Thymus (tissue), 11 donors: ENCODE data around the gene TNFRSF4. TPM values are rescaled to one million over a fixed set of nuclear protein-coding genes. Genes with fewer than 3 reads are reported as not detected.
"Not testable (repeated sequence)": the region's sequence is repeated elsewhere in the genome, so short reads cannot be mapped to it uniquely, and the experiment has no call there.

Experiments used
- DNase-seq, 9 donors: peaks; one replicate each; pipeline ENCODE4 v3.0.0-alpha.2; 2013; ENCODE audit warnings: low spot score in 9 of 9, low read depth in 6 of 9, missing footprints in 1 of 9
- H3K27ac ChIP-seq, 2 donors: one replicate each; pipeline ENCODE4 v1.5.1; 2013; ENCODE audit warnings: control low read depth in 1 of 2, low read depth in 1 of 2, low read length in 1 of 2, mild to moderate bottlenecking in 1 of 2, moderate library complexity in 1 of 2
- H3K27me3 ChIP-seq, 2 donors: one replicate each; pipeline ENCODE4 v1.5.1; 2013; ENCODE audit warnings: low read length in 1 of 2; ENCODE audit not compliant: control insufficient read depth in 2 of 2, insufficient read depth in 1 of 2
- H3K36me3 ChIP-seq, 2 donors: one replicate each; pipeline ENCODE4 v1.5.1; 2013; ENCODE audit warnings: low read length in 1 of 2, mild to moderate bottlenecking in 1 of 2, moderate library complexity in 1 of 2; ENCODE audit not compliant: control insufficient read depth in 2 of 2, insufficient read depth in 2 of 2
- H3K4me1 ChIP-seq, 2 donors: one replicate each; pipeline ENCODE4 v1.5.1; 2013; ENCODE audit warnings: low read length in 2 of 2; ENCODE audit not compliant: control insufficient read depth in 2 of 2, insufficient read depth in 2 of 2
- H3K4me3 ChIP-seq, 2 donors: one replicate each; pipeline ENCODE4 v1.5.1; 2013; ENCODE audit warnings: low read length in 2 of 2, control low read depth in 1 of 2, mild to moderate bottlenecking in 1 of 2
- H3K9me3 ChIP-seq, 2 donors: one replicate each; pipeline ENCODE4 v1.5.1; 2013; ENCODE audit warnings: low read length in 1 of 2, mild to moderate bottlenecking in 1 of 2; ENCODE audit not compliant: control insufficient read depth in 2 of 2, insufficient read depth in 1 of 2
- WGBS: extraction: QIAGEN DNeasy Blood & Tissue Kit; methylation state at CpG from one replicate; pipeline ENCODE4 v1.1.7; 2013; 5-methylcytosine and 5-hydroxymethylcytosine counted together
- polyA plus RNA-seq: library from polyadenylated mRNA; stranded (reverse); fragments of 200-250 nt; gene quantifications from one replicate; pipeline ENCODE4 v1.2.3, GENCODE V29; 2013
- total RNA-seq: library from RNA; stranded (reverse); fragments of 120-200 nt; gene quantifications from one replicate; pipeline ENCODE4 v1.2.4, GENCODE V29; 2013
- donor health status: healthy.

The TNFRSF4 gene
- total and polyA plus RNA-seq, 2 donors = 12.7 to 18.8 TPM

DNA sequence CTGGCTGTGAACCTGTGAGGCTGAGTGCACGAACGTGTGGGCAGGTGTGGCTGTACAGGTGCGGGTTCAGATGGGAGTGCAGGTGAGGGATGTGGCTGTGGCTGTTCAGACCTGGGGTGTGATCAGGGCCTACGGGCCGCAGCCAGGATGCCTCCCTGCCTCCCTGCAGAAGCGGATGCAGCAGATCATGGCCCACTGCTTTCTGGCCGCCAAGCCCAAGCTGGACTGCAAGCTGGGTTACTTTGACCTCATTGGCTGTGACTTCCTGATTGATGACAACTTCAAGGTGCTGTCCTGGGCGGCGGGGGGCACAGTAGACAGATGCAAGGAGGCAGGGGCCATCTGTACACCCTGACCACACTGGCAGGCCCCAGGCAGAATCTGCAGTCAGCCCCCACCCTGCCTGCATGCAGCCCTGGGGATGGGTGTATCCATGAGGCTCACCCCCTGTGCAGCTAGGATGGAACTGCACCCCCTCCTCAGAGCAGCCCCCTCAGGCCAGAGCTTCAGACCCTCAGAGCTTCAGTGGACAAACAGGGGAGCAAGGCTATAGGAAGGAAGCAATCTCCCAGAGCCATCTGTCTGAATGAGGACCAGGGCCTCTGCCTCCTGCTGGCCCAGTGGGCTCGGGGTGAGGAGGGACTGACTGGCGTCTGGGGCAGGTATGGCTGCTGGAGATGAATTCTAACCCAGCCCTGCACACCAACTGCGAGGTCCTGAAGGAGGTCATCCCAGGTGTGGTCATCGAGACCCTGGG lies 17.3 kb downstream of the TNFRSF4 start:
- peaks cover 1 to 8% of the 10 kb centered on the region in 2 donors for H3K9me3 ChIP-seq
- peaks cover 20 to 25% of the 10 kb centered on the region in 2 donors for H3K27me3 ChIP-seq
- no peak overlapping the region for H3K27ac ChIP-seq
- H3K36me3 ChIP-seq = no peaks in the 10 kb centered on the region
- H3K4me3 ChIP-seq = no peak overlapping the region
- DNase-seq = no peak
- 96% methylated on average over 13 of the region's 13 CpGs for WGBS
- peaks cover 3 to 4% of the 10 kb centered on the region in 2 donors for H3K4me1 ChIP-seq

DNA sequence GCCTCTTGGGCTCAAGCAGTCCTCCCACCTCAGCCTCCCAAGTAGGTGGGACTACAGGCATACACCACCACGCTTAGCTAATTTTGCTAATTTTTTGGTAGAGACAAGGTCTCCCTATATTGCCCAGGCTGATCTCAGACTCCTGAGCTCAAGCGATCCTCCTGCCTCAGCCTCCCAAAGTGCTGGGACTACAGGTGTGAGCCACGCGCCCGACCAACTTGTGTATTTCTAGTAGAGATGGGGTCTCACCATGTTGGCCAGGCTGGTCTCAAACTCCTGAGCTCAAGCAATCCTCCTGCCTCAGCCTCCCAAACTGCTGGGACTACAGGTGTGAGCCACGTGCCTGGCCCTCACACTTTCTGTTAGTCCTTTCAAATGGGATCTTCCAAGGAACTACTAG lies 18.2 kb downstream of the TNFRSF4 start:
- WGBS = 99% methylated on average over 6 of the region's 6 CpGs
- not testable (repeated sequence) for H3K4me3 ChIP-seq, DNase-seq

DNA sequence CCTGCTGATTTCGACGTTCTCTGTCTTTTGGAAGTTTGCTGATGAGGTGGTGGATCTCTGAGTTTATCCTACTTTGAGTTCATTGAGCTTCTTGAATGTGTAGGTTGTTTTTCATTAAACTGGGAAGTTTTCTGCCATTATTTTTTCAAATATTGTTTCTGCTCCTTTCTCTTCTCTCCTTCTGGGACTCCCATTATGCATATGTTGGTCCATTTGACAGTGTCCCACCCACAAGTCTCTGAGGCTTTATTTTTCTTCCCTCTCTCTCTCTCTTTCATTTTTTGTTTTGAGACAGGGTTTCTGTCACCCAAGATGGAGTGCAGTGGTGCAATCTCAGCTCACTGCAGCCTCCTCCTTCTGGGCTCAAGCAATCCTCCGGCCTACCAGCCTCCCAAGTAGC lies 19.2 kb downstream of the TNFRSF4 start:
- Histone ChIP-seq H3K4me1 (no peaks in the 10 kb centered on the region), H3K9me3 (peaks cover 0 to 8% of the 10 kb centered on the region in 2 donors), H3K27ac (no peak overlapping the region), H3K27me3 (peaks cover 2 to 7% of the 10 kb centered on the region in 2 donors), H3K4me3 (no peak overlapping the region), H3K36me3 (no peaks in the 10 kb centered on the region)
- WGBS = 80% methylated on average over 3 of the region's 3 CpGs
- DNase-seq = no peak

More for the DNA sequence above, 18.2 kb downstream of the TNFRSF4 start:
- not testable (repeated sequence) for H3K4me1 ChIP-seq, H3K9me3 ChIP-seq, H3K36me3 ChIP-seq, H3K27ac ChIP-seq
- peaks cover 12 to 17% of the 10 kb centered on the region in 2 donors for H3K27me3 ChIP-seq

DNA sequence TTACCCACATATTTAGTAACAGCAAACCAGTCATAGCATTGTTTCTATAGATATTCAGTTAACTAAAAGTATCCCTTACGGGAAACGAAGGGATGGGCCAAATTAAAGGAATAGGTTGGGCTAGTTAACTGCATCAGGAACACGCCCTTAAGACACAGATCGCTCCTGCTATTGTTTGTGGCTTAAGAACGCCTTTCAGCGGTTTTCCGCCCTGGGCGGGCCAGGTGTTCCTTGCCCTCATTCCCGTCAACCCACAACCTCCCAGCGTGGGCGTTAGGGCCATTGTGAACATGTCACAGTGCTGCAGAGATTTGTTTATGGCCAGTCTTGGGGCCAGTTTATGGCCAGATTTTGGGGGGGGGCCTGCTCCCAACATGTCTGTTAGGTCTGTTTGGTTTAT lies 22.2 kb downstream of the TNFRSF4 start:
- no peak overlapping the region for H3K4me3 ChIP-seq
- no peak overlapping the region for H3K27ac ChIP-seq
- DNase-seq = no peak
- H3K27me3 ChIP-seq = no peaks in the 10 kb centered on the region
- no peaks in the 10 kb centered on the region for H3K4me1 ChIP-seq
- 87% methylated on average over 11 of the region's 11 CpGs for WGBS
- peaks cover 0 to 8% of the 10 kb centered on the region in 2 donors for H3K9me3 ChIP-seq
- H3K36me3 ChIP-seq = no peaks in the 10 kb centered on the region

DNA sequence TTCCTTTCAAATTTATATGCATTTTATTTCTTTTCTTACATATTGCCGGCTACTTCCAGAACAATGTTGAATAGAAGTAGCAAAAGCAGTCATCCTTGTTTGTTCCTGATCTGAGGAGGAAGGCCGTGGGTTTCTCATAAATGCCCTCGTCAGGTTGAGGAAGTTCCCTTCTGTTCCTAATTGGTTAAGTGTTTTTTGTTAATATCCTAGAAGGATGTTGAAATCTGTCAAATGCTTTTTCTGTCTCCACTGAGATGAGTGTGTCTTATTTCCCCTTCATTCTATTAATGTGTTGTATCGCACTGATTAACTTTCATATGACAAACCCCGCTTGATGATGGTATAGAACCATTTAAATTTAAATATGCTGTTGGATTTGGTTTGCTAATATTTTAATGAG lies 24.8 kb downstream of the TNFRSF4 start:
- no peak for DNase-seq
- H3K36me3 ChIP-seq = no peaks in the 10 kb centered on the region
- no peak overlapping the region for H3K4me3 ChIP-seq
- H3K9me3 ChIP-seq = peaks cover 0 to 4% of the 10 kb centered on the region in 2 donors
- H3K27ac ChIP-seq = no peak overlapping the region
- no peaks in the 10 kb centered on the region for H3K4me1 ChIP-seq
- peaks cover 0 to 1% of the 10 kb centered on the region in 2 donors for H3K27me3 ChIP-seq
- 67% methylated on average over 5 of the region's 5 CpGs for WGBS

DNA sequence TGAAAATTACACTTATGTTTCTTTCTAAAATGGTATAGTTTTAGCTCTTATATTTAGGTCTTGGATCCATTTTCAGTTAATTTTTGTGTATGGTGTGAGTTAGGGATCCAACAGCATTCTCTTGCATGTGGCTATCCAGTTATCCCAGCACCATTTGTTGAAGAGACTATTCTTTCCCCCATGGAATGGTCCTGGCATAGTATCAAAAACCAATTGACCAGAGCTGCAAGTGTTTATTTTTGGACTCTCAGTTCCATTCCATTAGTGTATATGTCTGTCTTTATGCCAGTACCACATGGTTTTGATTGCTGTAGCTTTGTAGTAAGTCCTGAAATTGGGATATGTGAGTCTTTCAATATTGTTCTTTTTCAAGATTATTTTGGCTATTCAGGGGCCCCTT lies 26.0 kb downstream of the TNFRSF4 start:
- Histone ChIP-seq H3K27me3 (peaks cover 0 to 13% of the 10 kb centered on the region in 2 donors), H3K27ac (no peak overlapping the region), H3K36me3 (no peaks in the 10 kb centered on the region), H3K4me3 (no peak overlapping the region), H3K4me1 (peaks cover 0 to 2% of the 10 kb centered on the region in 2 donors), H3K9me3 (peaks cover 0 to 4% of the 10 kb centered on the region in 2 donors)
- DNase-seq = no peak

DNA sequence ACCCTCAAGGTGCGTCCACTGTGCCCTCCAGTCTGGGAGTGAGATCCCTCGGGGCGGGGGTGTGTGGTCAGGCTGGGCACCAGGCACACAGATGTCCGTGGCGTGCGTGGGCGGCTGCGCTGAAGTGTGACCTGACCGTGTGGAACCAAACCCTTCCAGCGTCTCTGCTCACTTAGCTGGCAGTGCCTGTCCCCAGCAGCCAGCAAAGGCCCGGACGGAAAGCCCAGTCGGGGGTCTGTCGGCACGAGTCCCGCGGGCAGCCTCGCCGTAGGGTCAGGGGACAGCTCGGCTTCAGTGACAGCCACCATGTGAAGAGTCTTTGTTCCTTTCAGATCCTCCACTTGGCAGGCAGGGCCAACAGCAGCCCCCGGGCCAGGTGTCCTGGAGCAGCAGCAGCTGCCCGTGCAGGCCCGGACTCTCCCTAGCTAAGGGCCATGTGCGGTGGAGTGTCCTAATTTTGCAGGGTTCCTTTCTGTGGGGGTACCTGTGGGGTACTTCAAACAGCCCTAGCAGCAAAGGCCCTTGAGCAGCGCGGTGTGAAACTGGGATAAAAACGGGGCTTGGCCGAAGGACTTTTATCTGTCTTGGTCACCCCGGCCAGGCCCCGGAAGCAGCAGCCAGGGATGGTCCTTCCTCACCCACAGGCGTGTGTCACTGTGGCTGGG lies 28.7 kb downstream of the TNFRSF4 start:
- H3K4me1 ChIP-seq = peaks cover 0 to 9% of the 10 kb centered on the region in 2 donors
- H3K27me3 ChIP-seq = peaks cover 6 to 33% of the 10 kb centered on the region in 2 donors
- 93% methylated on average over 31 of the region's 31 CpGs for WGBS
- DNase-seq = no peak
- H3K9me3 ChIP-seq = peaks cover 0 to 1% of the 10 kb centered on the region in 2 donors
- H3K4me3 ChIP-seq = no peak overlapping the region
- no peak overlapping the region for H3K27ac ChIP-seq
- H3K36me3 ChIP-seq = no peaks in the 10 kb centered on the region

DNA sequence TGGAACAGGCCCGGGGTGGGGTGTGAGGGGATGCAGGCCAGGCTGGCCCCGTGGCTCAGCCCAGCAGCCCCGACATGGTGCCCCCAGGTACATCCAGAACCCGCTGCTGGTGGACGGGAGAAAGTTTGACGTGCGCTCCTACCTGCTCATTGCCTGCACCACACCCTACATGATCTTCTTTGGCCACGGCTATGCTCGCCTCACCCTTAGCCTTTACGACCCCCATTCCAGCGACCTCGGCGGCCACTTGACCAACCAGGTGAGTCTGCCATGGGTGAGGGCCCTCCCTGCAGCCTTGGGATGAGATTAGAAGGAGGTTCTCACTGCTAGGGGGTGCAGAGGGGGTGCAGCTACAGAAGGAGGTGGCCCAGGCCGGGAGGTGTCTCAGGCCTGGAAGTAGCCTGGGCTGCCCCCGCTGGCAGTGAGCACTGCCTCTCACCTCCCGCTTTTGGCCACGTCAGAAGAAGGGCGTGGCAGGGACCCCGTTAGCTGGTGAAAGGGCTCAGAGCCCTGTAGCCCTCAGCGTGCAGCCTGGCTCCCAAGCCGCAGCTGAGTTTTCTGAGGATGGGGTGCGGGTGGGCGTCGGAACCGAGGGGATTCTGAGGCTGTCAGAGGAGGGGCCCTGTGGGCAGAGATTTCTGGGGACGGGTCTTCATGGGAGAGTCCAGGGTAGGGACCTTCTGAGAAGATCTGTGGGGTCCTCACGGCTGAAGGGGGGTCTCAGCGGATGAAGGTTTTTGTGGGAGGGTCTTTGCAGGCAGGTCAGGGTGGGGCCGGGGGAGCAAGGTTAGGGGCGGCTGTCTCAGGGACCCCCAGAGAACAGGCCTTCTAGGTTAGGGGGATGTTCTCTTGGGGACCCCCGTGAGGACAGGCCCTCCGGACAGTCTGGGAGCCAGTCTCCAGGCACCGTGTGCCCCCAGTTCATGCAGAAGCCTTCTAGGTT lies 29.8 kb downstream of the TNFRSF4 start:
- peaks cover 6 to 34% of the 10 kb centered on the region in 2 donors for H3K27me3 ChIP-seq
- no peak overlapping the region for H3K27ac ChIP-seq
- H3K4me1 ChIP-seq = peaks cover 0 to 9% of the 10 kb centered on the region in 2 donors
- H3K36me3 ChIP-seq = no peaks in the 10 kb centered on the region
- DNase-seq = no peak
- WGBS = 95% methylated on average over 33 of the region's 33 CpGs
- no peak overlapping the region for H3K4me3 ChIP-seq
- H3K9me3 ChIP-seq = peaks cover 0 to 1% of the 10 kb centered on the region in 2 donors
